Esophagus mucosa (tissue), 1 donor: ENCODE measurements around the gene RINT1. TPM values are rescaled to one million over a fixed set of nuclear protein-coding genes. Genes with fewer than 3 reads are reported as not detected.
"Not testable (repeated sequence)": the region's sequence is repeated elsewhere in the genome, so short reads cannot be mapped to it uniquely, and the experiment has no call there.

Experiments used
- ATAC-seq: fragments of 200-7000 bp; cut with Tn5 transposase; one replicate; pipeline ENCODE4 v1.9.1; 2020
- total RNA-seq: library from RNA; stranded (reverse); gene quantifications from one replicate; pipeline ENCODE4 v1.2.4, GENCODE V29; 2023
- donor health status: DM: yes; HTN: yes; CAD: no.

Gene RINT1
- total RNA-seq, 1 donor from 2014 or later = 14.1 TPM

DNA sequence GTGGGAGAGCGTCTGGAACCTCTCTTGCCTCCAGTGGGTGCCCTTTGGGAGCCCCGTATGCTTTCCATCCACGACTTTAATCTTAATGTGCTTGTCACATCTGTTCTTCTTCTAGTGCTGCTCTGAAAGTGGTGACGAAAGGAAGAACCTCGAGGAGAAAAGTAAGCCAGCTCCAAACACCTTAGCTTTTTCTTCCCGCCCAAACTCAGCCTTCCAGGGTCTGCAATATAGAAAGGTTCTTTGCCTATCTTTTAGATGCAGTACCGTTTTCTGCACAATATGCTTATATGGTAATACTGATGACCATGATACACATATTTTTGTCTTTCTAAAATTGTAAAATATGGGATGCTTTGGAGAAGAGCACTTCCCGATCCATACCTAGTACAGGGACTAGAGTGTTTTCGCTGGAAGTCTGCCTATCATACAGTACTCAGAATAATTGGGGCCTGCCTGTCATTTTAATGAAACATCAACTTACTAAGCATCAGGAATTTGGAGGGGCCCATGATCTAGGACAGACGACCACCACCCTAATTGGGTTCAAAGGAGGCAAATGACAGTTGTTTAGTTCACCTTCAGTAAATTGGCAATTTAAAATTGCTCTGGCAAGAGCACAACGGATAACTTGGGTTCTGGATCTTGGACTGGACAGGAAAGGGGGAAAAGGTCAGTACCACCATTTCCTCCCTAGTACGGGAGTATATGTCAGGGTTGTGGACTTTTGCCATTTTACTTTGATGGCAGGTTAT is 884 bp downstream of the RINT1 start:
- ATAC-seq = no peak

DNA sequence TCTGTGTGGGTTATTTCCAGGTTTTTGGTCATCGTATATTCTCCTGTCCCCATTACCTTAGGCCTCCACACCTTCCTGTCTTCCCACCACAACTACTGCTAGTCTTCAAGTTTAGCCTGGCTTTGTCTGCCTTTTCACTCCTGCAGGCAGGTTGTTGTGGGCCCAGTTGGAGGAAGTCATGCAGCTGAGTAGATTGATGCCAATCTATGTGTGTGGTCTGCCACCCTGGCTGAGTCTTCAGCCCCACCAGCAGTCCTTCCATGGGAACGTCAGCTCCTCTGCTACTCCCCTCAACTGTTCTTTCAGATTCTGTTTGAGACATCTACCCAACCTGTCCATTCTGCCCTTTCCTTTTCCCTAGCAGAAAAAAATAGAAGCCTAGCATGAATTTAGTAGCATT is 6.3 kb downstream of the RINT1 start:
- no peak for ATAC-seq

DNA sequence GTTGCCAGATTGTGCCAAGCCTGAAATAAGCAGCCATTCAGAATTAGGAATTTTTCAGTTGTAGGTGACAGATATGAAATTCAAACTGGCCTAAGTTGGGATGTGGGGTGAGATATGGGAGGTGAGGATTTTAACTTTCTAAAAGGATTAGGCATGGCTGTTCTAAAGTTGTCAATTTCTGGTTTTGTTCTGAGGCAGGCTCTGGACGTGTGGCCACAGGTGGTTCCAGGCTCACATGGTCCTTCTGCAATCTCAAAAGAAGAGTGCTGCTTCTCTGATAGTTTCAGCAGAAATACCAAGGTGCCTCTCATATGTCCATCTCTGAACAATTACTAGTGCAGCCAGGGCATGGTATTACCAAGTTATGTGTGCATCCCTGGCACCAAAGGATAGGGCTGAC is 27.9 kb downstream of the RINT1 start:
- ATAC-seq = no peak

DNA sequence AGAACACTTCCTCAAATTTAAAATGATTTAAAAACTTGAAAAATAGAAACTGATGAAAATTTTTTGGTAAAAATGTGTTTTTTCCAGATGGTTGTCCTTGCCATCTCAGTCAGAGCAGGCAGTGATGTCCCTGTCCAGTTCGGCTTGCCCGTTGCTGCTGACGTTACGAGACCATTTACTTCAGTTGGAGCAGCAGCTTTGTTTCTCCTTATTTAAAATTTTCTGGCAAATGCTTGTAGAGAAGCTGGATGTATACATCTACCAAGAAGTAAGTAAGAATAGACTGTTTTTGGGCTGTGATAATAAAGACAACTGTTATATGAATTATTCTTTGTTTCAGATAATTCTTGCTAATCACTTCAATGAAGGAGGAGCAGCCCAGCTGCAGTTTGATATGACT is 33.2 kb downstream of the RINT1 start:
- no peak for ATAC-seq

DNA sequence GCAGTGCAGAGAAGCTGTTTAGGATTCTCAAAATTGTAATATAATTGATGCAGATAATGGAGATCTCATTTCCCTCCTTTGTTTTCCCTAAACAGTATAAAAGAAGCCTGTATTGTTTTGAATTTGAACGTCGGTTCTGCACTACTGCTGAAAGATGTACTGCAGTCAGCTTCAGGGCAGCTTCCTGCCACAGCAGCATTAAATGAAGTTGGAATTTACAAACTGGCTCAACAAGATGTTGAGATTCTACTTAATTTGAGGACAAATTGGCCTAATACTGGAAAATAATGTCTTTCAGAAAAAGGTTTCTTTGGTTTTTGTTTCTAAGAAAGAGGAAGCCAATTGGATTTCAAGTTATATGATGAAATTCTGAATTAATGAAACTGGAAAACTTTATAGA is 35.0 kb downstream of the RINT1 start:
- no peak for ATAC-seq

DNA sequence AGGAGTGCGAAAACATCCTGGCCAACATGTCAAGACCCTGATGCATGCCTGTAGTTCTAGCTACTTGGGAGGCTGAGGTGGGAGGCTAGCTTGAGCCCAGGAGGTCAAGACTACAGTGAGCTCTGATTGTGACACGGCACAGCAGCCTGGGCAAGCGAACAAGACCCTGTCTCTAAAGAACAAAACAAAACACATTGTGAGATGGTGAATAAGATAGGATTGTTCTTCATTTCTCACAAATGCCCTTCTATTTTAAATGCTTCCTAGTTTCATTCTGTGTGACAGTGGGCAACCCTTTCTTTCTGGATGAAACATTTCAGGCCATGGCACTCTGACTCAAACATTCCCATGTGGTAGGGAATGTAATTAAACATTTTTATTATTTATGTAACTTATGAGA is 35.8 kb downstream of the RINT1 start:
- no peak for ATAC-seq

DNA sequence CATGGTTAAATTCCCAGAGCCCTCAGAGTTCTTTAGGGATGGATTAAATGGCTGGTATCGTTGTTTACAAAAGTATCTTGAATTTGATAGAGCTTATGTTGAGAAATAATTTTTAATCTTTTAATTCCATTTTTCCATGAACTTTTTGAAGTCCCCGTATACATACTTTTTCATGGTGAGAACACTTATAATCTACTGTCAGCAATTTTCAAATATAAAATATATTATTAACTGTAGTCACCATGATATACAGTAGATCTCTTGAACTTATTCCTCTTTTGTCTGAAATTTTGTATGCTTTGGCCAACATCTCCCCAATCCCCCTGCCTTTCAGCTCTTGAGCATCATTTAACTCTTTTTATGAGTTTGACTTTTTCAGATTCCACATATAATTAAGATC is 39.9 kb downstream of the RINT1 start:
- no peak for ATAC-seq

DNA sequence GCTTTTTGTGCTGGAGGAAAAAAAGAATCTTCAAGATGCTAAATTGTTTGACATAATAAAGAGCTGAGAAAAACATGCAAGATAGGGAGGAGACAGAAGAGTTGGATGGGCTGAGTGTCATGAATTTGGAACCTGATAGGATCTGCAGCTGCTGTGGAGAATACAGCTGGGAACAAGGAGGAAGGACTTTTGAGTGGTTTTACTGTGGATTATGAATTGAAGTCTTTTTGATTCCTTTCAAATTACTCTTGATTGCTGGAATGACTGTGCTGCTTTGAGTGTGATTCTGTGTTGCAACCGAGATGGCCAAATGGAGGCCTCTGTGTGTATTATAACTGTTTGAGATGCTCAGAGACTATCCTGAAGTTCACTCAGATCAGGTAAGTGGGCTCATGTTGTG is 45.2 kb downstream of the RINT1 start:
- no peak for ATAC-seq

DNA sequence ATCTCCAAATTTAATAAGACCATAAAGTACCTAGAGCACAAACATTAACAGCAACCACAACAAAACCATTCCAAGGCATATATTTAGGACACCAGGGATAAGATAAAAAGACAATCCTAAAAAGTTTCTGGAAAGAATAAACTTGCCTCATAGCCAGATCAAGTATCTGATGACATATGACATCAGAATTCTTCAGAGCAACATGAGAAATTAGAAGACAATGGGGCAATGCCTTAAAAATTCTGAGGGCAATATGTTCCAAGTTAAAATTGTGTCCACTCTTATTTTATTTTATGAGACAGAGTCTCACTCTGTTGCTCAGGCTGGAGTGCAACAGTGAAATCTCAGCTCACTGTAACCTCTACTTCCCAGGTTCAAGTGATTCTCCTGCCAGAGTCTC is 46.5 kb downstream of the RINT1 start:
- ATAC-seq = no peak

DNA sequence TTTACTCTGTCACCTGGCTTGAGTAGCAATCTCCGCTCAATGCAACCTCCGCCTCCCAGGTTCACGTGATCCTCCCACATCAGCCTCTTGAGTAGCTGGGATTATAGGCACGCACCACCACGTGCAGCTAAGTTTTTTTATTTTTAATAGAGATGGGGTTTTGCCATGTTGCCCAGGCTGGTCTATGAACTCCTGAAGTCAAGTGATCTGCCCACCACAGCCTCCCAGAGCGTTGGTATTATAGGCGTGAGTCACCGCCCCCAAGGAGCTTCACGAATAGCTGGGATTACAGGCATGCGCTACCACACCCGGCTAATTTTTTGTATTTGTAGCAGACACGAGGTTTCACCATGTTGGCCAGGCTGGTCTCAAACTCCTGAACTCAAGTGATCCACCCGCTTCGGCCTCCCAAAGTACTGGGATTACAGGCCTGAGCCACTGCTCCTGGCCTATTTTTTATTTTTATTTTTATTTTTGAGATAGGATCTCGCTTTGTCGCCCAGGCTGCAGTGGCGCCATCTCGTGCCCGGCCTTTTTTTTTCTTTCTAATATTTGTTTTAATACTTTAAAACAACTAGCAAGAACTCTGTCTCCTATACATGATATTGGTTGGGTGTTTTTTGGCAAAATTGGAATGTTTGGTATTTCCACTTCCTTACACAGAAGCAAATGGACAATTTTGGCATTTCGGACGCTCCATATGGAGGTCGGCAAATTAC is 48.2 kb downstream of the RINT1 start:
- no peak for ATAC-seq

DNA sequence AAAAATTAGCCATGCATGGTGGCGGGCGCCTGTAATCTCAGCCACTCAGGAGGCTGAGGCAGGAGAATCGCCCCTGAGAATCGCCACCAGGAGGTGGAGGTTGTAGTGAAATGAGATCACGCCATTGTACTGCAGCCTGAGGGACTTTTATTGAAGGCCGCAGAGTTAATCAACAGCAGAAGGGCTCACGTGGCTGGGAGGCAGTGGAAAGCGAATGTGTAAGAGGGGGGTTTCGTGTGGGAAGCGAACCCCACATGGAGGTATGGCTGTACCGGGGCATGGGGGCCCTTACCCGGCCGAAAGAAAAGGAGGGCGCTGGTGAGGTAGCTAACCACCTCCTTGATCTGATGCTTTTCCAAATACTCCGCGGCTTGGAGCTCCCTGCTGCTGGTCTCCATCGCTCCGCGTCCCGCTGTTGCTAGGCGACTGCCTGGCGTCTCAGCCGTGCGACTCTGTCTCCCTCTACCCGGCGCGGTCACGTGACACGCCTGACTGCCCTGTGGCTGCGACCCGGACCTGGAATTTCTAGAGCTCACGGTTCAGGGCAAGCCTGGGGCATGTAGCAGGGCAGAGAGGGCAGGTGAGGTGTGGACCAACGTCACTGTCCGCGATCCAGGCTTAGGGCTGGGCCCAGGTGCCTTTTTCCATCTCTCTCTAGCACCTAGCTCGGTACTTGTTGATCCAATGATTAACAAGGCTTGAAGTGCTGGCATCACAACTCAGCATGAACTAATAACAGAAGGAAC is 49.2 kb downstream of the RINT1 start, which contains the start of gene EFCAB10:
TSS of gene EFCAB10 (minus strand) at position 428 of the 746 bp plus-strand sequence. CDS start at position 398, 30 bp downstream.
- peak; percentile 72 for ATAC-seq

DNA sequence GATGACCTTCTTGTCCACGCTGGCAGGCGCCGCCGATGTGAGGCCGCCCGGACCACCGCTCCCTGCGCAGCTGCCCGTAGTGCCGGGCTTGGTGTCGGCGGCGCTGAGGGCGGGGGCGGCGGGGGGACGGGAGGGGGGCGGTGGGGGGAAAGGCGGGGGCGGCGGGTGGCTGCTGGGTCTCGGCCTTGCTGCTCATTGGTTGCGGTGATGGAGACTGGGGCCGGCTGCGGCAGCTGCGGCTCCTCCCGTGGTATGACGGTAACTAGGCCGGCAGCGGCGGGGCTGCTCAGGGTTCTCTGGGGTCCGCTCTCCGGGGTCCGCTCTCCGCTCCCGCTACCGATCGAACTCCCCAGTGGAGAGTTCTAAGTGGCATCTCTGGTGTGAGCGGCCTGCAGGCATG is 51.1 kb downstream of the RINT1 start:
- ATAC-seq = no peak

DNA sequence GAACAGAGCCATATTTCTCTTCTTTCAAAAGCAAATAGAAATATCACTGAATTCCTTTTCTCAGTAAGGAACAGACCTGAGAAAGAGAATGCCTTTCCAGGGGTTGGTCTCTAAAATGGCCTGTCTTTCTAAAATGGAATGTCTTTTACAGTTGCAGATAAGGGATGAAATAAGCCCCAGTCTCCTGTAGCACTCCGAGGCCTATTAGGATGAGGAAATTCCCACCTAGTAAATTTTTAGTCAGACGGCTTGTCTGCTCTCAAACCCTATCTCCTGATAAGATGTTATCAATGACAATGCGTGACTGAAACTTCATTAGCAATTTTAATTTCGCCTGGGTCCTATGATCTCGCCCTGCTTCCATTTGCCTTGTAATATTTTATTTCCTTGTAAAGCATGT is 52.2 kb downstream of the RINT1 start:
- ATAC-seq = no peak

DNA sequence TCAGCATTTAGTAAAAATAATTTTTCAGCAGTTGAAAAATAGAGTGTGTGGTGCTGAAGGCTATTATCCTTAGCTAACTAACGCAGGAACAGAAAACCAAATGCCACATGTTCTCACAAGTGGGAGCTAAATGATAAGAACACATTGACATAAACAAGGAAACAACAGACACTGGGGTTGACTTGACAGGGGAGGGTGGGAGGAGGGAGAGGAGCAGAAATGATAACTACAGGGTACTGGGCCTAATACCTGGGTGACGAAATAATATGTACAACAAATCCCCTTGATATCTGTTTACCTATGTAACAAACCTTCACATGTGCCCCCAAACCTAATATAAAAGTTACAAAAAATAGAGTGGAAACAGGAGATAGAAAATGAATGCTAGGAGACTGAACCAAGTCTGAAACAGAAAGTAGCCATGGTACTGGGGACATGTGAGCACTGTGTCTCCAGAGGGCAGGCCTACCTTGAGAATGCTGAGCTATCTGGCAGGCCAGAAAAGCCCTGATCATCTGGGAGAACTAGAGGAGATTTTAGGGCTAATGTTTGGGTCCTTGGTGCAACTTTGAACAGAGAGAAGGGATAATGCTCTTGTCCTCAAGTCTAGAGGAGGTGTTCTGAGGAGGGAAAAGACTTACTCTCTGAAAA is 54.0 kb downstream of the RINT1 start:
- no peak for ATAC-seq

DNA sequence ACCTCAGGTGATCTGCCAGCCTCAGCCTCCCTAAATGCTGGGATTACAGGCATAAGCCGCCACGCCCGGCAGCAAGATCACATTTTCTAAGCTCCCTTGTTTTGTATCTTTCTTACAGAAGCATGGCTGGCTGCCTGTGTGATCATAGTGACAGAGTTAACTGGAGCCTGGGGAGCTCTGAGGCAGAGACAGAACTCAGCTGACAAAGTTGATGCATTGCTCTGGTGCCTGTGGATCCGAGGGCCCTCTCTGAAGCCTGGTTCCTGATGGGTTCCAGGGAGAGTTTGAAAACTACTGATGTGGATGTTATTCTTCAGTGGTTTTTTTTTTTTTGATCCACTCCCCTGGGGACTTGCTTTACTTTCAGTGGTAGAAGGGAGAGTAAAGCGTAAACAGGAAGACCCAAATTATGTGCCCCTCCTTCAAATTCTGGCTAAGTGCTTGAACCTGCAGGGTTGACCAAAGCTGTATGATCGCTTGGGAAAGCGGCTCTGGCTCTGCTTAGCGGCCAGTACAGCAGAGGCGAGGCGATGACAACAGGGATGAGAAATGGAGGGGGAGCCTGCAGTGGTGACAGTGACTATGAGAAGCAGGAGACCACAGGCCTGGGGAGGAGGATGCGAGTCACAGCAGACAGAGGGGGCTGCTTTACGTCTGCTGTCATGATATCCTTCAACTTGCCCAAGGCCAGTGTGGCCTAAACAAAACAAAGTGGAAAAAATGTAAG is 56.1 kb downstream of the RINT1 start:
- ATAC-seq = no peak

DNA sequence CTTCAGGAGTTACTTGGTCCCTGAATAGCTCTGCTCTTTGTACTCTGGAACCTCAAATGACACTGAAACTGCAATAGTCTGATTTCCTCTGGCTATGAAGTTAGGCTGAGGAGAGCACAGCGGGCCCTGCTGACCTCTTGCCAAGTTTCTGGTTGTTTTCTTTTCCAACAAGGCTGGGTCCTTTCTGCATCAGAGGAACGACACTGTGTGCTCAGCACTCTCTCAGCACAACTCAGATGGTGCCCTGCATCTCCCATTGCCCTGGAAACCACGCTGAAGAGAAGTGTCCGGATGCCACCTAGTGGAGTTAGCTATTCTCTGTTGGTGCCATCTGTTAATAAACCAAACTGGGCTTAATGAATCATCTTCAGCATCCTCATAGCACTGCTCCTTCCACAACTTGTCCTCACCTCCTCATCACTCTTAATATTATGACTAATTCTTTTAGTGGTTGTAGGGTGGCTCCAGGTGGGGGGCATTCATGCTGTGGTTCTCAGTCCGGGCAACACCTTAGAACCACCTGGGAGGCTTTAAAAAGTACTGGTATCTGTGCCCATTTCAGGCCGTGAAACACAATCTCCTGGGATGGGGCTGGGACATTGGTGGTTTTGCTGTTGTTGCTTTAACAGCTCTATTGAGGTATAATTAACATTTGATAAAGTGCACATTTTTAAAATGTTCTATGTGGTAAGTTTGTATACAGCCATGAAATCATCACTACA is 57.5 kb downstream of the RINT1 start:
- ATAC-seq = peak; percentile 89

DNA sequence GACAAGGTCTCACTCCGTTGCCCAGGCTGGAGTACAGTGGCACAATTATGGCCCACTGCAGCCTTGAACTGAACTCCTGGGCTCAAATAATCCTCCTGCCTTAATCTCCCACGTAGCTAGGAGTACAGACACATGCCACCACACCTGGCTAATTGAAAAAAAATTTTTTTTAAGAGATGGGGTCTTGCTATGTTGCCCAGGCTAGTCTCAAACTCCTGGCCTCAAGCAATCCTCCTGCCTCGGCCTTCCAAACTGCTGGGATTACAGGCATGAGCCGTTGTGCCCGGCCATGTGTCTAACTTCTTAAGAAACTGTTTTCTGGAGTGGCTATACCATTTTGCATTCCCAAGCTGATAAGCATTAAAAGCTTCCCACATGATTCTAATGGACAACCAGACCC is 58.8 kb downstream of the RINT1 start:
- no peak for ATAC-seq

DNA sequence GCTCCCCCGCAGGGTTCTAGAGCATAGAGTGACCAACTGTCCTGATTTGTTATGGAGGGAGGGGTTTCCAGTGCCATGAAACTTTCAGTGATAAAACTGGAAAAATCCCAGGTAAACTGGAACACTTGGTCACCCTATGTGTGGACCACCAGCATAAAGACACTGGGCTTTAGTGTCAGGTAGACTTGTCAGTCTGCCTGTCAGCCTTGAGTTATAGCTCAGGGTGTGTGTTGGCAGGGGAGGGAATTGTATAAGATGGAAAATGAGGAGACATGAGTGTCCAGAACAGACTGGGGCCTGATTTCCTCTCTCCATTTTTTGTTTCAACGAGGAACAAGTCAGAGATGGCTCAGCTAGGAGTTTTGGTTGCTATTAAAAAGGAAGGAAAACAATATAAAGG is 59.5 kb downstream of the RINT1 start:
- ATAC-seq = no peak

DNA sequence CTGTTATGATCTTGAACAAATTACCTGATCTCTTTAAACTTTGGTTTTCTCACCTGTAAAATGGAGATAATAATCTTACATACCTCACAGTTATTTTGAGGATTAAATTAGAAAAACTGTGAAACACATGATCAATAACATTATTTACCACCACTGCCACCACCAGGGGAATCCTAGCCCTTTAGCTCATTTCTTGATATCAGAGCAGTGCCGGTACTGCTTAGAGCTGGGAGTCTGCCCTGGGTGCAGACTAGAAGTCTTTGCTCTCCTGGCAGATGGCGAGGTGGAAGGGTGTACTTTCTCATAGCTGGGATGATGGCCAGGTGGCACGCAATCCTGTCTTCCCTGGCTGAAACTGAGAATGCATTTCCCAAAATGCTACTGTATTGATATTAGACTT is 62.0 kb downstream of the RINT1 start:
- ATAC-seq = no peak

DNA sequence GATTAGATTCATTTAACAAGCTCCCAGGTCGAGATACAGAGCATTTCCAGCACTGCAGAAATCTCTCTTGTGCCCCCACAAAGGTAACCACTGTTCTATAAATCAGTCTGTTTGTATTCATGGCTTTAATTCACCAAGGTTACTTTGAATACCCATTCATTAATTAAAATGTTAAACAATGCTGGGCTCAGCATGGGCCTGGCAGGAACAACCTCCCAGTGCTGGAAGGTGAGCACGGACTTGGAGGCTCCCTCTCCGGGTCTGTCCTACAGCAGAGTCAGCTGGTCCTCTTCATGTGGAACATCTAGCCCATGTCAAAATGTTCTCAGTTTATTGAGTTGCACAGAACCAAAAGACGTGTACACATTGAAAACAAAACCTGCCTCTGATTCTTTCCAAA is 64.9 kb downstream of the RINT1 start:
- ATAC-seq = no peak

DNA sequence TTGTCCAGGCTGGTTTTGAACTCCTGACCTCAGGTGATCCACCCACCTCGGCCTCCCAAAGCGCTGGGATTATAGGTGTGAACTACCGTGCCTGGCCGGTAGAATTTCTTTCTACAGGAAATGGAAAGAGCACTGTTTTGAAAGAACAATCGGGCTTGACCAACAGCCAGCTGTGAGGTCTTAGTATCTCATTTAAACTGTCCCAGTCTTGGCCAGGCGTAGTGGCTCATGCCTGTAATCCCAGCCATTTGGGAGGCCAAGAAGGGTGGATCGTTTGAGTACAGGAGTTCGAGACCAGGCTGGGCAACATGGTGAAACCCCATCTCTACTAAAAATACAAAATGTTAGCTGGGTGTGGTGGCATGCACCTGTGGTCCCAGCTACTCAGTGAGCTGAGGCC is 67.1 kb downstream of the RINT1 start:
- ATAC-seq = not testable (repeated sequence)

DNA sequence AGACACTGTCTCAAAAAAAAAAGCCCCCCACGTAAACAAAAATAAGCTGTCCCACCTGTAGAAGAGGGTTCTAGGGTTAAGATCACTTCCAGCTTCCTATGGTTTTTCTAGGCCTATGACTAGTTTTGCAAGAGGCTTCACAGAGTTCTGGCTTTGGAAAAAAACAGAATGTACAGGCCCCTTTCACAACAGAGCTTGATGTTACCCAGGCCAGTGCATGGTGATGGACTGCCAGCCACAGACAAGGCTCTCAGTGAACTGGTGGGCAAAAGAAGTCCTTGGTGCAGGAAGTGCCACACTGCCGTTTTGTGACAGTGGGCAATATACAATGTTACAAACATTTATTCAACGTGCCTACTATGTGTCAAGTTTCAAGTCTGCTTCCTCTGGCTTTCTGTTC is 67.5 kb downstream of the RINT1 start:
- ATAC-seq = no peak
